ENCODE results near the gene SERPINB13. TPM values are rescaled to one million over a fixed set of nuclear protein-coding genes. Genes with fewer than 3 reads are reported as not detected.

SERPINB13 gene
- polyA plus RNA-seq, 1 donor (not counting 4 experiments of a cell fraction or from before 2014, with no cell fraction given) = 44.6 TPM

DNA sequence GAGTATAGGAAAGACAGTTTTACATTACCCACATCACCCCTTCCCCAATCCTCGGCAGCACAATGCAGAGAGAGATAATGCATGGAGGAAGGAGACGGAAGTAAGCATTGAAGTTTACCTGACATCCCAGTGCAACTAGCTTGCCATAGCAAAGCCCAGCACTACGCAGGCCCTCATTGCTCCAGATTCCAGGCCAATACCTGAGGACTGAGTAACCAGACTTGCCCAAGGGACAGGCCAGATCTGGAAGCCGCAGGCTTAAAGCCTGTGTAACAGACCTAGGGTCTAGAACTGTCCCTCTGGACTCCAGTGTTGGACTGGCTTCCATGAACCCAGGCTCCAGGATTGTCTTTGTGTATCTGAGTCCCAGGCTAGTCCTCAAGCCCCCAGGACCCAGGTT lies 39.3 kb downstream of the SERPINB13 start:
- no peak for FAIRE-seq
- Histone ChIP-seq H3K9me1 (ENCODE audit: control insufficient read depth, extremely low read depth, insufficient read depth, low read length) (no peaks in the 10 kb centered on the region), H4K20me1 (ENCODE audit: control insufficient read depth, extremely low read depth, insufficient read depth, low read length) (no peaks in the 10 kb centered on the region), H3K4me3 (ENCODE audit: control insufficient read depth in 2 of 3, extremely low read depth in 1 of 3, insufficient read depth in 2 of 3, low read depth in 1 of 3, low read length in 3 of 3) (no peak overlapping the region), H3K36me3 (ENCODE audit: control insufficient read depth in 2 of 2, extremely low read depth in 1 of 2, insufficient read depth in 2 of 2, low read length in 2 of 2) (no peaks in the 10 kb centered on the region), H3K9ac (ENCODE audit: control insufficient read depth, extremely low read depth, insufficient read depth, low read length) (no peak overlapping the region), H3K4me2 (ENCODE audit: control insufficient read depth, extremely low read depth, insufficient read depth, low read depth, low read length) (no peak overlapping the region), H3K9me3 (ENCODE audit: control insufficient read depth, low read depth, low read length) (peaks cover 4% of the 10 kb centered on the region), H3K79me2 (ENCODE audit: control insufficient read depth, insufficient read depth, low read length) (no peaks in the 10 kb centered on the region), H3K4me1 (ENCODE audit: control insufficient read depth, extremely low read depth, insufficient read depth, low read length) (no peaks in the 10 kb centered on the region), H3K27me3 (ENCODE audit: control insufficient read depth, extremely low read depth, insufficient read depth, low read length) (no peaks in the 10 kb centered on the region), H2AFZ (ENCODE audit: control insufficient read depth, low read length) (no peak overlapping the region), H3K27ac (ENCODE audit: control insufficient read depth, insufficient read depth, low read length) (no peak overlapping the region)
- TF ChIP-seq EZH2 (IDR thresholded peaks at IDR 0.05; ENCODE audit: low read length) = no peak
- TF ChIP-seq, protein P1, sequence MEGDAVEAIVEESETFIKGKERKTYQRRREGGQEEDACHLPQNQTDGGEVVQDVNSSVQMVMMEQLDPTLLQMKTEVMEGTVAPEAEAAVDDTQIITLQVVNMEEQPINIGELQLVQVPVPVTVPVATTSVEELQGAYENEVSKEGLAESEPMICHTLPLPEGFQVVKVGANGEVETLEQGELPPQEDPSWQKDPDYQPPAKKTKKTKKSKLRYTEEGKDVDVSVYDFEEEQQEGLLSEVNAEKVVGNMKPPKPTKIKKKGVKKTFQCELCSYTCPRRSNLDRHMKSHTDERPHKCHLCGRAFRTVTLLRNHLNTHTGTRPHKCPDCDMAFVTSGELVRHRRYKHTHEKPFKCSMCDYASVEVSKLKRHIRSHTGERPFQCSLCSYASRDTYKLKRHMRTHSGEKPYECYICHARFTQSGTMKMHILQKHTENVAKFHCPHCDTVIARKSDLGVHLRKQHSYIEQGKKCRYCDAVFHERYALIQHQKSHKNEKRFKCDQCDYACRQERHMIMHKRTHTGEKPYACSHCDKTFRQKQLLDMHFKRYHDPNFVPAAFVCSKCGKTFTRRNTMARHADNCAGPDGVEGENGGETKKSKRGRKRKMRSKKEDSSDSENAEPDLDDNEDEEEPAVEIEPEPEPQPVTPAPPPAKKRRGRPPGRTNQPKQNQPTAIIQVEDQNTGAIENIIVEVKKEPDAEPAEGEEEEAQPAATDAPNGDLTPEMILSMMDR (optimal IDR thresholded peaks at IDR 0.05 in 1 of 3, IDR thresholded peaks at IDR 0.05 in 1 of 3, conservative IDR thresholded peaks at IDR 0.05 in 1 of 3; ENCODE audit: extremely low read depth in 1 of 3, insufficient read depth in 2 of 3, low read length in 3 of 3) = no peak
- no peak for DNase-seq (ENCODE audit: low read depth, low spot score)
- dilution Hi-C loops (cut with MboI; ENCODE audit: extremely low pct_ligation_motif_present, low sequenced_read_pairs) = no loop called here

DNA sequence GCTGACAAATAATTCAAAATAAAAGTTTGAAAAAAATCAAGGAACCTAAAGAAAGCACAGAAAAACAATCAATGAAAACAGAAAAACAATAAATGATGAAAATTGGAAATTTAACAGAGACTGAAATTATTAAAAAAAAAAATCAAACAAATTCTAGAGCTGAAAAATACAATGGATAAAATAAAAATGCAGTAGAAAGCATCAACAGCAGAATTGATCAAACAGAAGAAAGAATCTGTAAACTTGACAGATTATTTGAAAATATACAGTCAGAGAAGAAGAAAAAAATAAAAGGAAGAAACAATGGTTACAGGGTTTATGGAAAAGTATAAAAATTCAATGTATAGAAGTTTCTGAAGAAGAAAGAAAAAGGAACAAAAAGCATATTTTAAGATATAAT lies 40.7 kb downstream of the SERPINB13 start:
- dilution Hi-C loops (cut with MboI; ENCODE audit: extremely low pct_ligation_motif_present, low sequenced_read_pairs) = no loop called here

More for the DNA sequence above, 40.7 kb downstream of the SERPINB13 start:
- no peaks in the 10 kb centered on the region for H3K4me1 ChIP-seq (ENCODE audit: control insufficient read depth, extremely low read depth, insufficient read depth, low read length)
- H3K9me1 ChIP-seq (ENCODE audit: control insufficient read depth, extremely low read depth, insufficient read depth, low read length) = no peaks in the 10 kb centered on the region
- H3K27me3 ChIP-seq (ENCODE audit: control insufficient read depth, extremely low read depth, insufficient read depth, low read length) = no peaks in the 10 kb centered on the region
- no peaks in the 10 kb centered on the region for H4K20me1 ChIP-seq (ENCODE audit: control insufficient read depth, extremely low read depth, insufficient read depth, low read length)
- H3K79me2 ChIP-seq (ENCODE audit: control insufficient read depth, insufficient read depth, low read length) = no peaks in the 10 kb centered on the region
- no peak overlapping the region for H3K27ac ChIP-seq (ENCODE audit: control insufficient read depth, insufficient read depth, low read length)
- no peak overlapping the region for H3K4me3 ChIP-seq (ENCODE audit: control insufficient read depth in 2 of 3, extremely low read depth in 1 of 3, insufficient read depth in 2 of 3, low read depth in 1 of 3, low read length in 3 of 3)
- no peak overlapping the region for H3K9ac ChIP-seq (ENCODE audit: control insufficient read depth, extremely low read depth, insufficient read depth, low read length)
- TF ChIP-seq, protein P1 (optimal IDR thresholded peaks at IDR 0.05 in 1 of 3, IDR thresholded peaks at IDR 0.05 in 1 of 3, conservative IDR thresholded peaks at IDR 0.05 in 1 of 3; ENCODE audit: extremely low read depth in 1 of 3, insufficient read depth in 2 of 3, low read length in 3 of 3) = no peak
- peaks cover 4% of the 10 kb centered on the region for H3K9me3 ChIP-seq (ENCODE audit: control insufficient read depth, low read depth, low read length)
- FAIRE-seq = no peak
- no peaks in the 10 kb centered on the region for H3K36me3 ChIP-seq (ENCODE audit: control insufficient read depth in 2 of 2, extremely low read depth in 1 of 2, insufficient read depth in 2 of 2, low read length in 2 of 2)
- H2AFZ ChIP-seq (ENCODE audit: control insufficient read depth, low read length) = no peak overlapping the region
- DNase-seq (ENCODE audit: low read depth, low spot score) = no peak
- H3K4me2 ChIP-seq (ENCODE audit: control insufficient read depth, extremely low read depth, insufficient read depth, low read depth, low read length) = no peak overlapping the region

All from keratinocyte (primary cell).